ENCODE results near the gene RPL13. TPM values are rescaled to one million over a fixed set of nuclear protein-coding genes. Genes with fewer than 3 reads are reported as not detected.
A peak's percentile ranks its signal among the peaks of the same experiment; 100 is the strongest.

RPL13 gene
- polyA plus RNA-seq, 3 donors: 1,251 to 2,437 (median 1,329) TPM

GRCh38 chr16:89576153-89577054 is 15.9 kb downstream of the RPL13 start:
- H3K27me3 ChIP-seq (ENCODE audit: control insufficient read depth in 2 of 2, insufficient read depth in 2 of 2, low read length in 2 of 2): peaks cover 15 to 41% of the 10 kb centered on the region in 2 donors
- H3K4me3 Mint-ChIP-seq: peak overlapping the region in 1 of 2 donors; percentile 35
- H3K79me2 ChIP-seq (ENCODE audit: insufficient read depth, low read length): no peaks in the 10 kb centered on the region
- H3K36me3 ChIP-seq (replicated peaks in 1 of 2; ENCODE audit: control insufficient read depth in 1 of 2, insufficient read depth in 2 of 2, low read length in 2 of 2): no peaks in the 10 kb centered on the region
- intact Hi-C loops (cut with micrococcal nuclease): loop anchor here (5.0 to 10.0 kb wide), 2 partner anchors 66 to 68 kb away; no protein-coding TSS in a partner anchor
- no peak for DNase-seq
- H3K27ac ChIP-seq (ENCODE audit: low read depth in 1 of 2, low read length in 2 of 2): no peak overlapping the region
- H4K20me1 ChIP-seq (ENCODE audit: insufficient read depth, low read length): no peaks in the 10 kb centered on the region
- TF ChIP-seq CTCF (IDR thresholded peaks at IDR 0.05): no peak
- peaks cover 35 to 57% (median 44%) of the 10 kb centered on the region in 3 donors for H3K27me3 Mint-ChIP-seq (ENCODE audit: low read depth in 3 of 3)
- H3K9me3 ChIP-seq (replicated peaks in 1 of 2; ENCODE audit: control insufficient read depth in 1 of 2, insufficient read depth in 1 of 2, low read length in 2 of 2): peaks cover 0 to 5% of the 10 kb centered on the region in 2 donors
- H3K9ac ChIP-seq (ENCODE audit: insufficient read depth, low read length, poor library complexity, severe bottlenecking): no peak overlapping the region
- 46% methylated on average over 78 of the region's 89 CpGs for WGBS (ENCODE audit: insufficient coverage)
- H3K4me3 ChIP-seq (replicated peaks in 1 of 3; ENCODE audit: low read depth in 2 of 3, low read length in 3 of 3): no peak overlapping the region
- H3K36me3 Mint-ChIP-seq: no peaks in the 10 kb centered on the region
- peaks cover 10 to 20% of the 10 kb centered on the region in 2 donors for H3K4me1 ChIP-seq (ENCODE audit: control insufficient read depth in 1 of 2, insufficient read depth in 2 of 2, low read length in 2 of 2)
- peak overlapping the region; percentile 60 for H3K4me2 ChIP-seq (replicated peaks; ENCODE audit: extremely low read depth, low read length, poor library complexity, severe bottlenecking)
- H2AFZ ChIP-seq (ENCODE audit: insufficient read depth, low read depth, low read length, poor library complexity, severe bottlenecking): no peak overlapping the region
- H3K27ac Mint-ChIP-seq: no peak overlapping the region
- peaks cover 0 to 4% (median 3%) of the 10 kb centered on the region in 7 donors for H3K9me3 Mint-ChIP-seq
- H3K4me1 Mint-ChIP-seq: peaks cover 12% of the 10 kb centered on the region

GRCh38 chr16:89577055-89577759 is 16.7 kb downstream of the RPL13 start:
- Histone ChIP-seq H3K4me2 (replicated peaks; ENCODE audit: extremely low read depth, low read length, poor library complexity, severe bottlenecking) (no peak overlapping the region), H3K36me3 (replicated peaks in 1 of 2; ENCODE audit: control insufficient read depth in 1 of 2, insufficient read depth in 2 of 2, low read length in 2 of 2) (no peaks in the 10 kb centered on the region), H2AFZ (ENCODE audit: insufficient read depth, low read depth, low read length, poor library complexity, severe bottlenecking) (no peak overlapping the region), H3K27ac (ENCODE audit: low read depth in 1 of 2, low read length in 2 of 2) (no peak overlapping the region), H3K9ac (ENCODE audit: insufficient read depth, low read length, poor library complexity, severe bottlenecking) (no peak overlapping the region), H3K9me3 (replicated peaks in 1 of 2; ENCODE audit: control insufficient read depth in 1 of 2, insufficient read depth in 1 of 2, low read length in 2 of 2) (peaks cover 0 to 5% of the 10 kb centered on the region in 2 donors), H3K4me3 (replicated peaks in 1 of 3; ENCODE audit: low read depth in 2 of 3, low read length in 3 of 3) (no peak overlapping the region), H3K27me3 (ENCODE audit: control insufficient read depth in 2 of 2, insufficient read depth in 2 of 2, low read length in 2 of 2) (peaks cover 15 to 41% of the 10 kb centered on the region in 2 donors), H3K4me1 (ENCODE audit: control insufficient read depth in 1 of 2, insufficient read depth in 2 of 2, low read length in 2 of 2) (peaks cover 10 to 20% of the 10 kb centered on the region in 2 donors), H4K20me1 (ENCODE audit: insufficient read depth, low read length) (no peaks in the 10 kb centered on the region), H3K79me2 (ENCODE audit: insufficient read depth, low read length) (no peaks in the 10 kb centered on the region)
- Mint-ChIP-seq H3K9me3 (peaks cover 0 to 4% (median 3%) of the 10 kb centered on the region in 7 donors), H3K4me3 (peak overlapping the region in 1 of 2 donors; percentile 55), H3K36me3 (no peaks in the 10 kb centered on the region), H3K4me1 (peaks cover 7% of the 10 kb centered on the region), H3K27ac (no peak overlapping the region), H3K27me3 (ENCODE audit: low read depth in 3 of 3) (peaks cover 30 to 52% (median 40%) of the 10 kb centered on the region in 3 donors)
- 97% methylated on average over 18 of the region's 25 CpGs for WGBS (ENCODE audit: insufficient coverage)
- TF ChIP-seq CTCF (IDR thresholded peaks at IDR 0.05): no peak
- no peak for DNase-seq
- intact Hi-C loops (cut with micrococcal nuclease): loop anchor here (5.0 to 10.0 kb wide), 2 partner anchors 65 to 68 kb away; no protein-coding TSS in a partner anchor
